Nephron (organoid): Measurements from ENCODE around the gene SH3RF3.

Experiments
- H3K27ac Mint-ChIP-seq, 3 experiments: 2 replicates each; pipeline ENCODE4 v1.8.0; 2020; ENCODE audit warnings: mixed read lengths in 3 of 3, mild to moderate bottlenecking in 2 of 3, moderate library complexity in 1 of 3
- H3K27me3 Mint-ChIP-seq: 2 replicates; pipeline ENCODE4 v1.8.0; 2021; ENCODE audit warnings: low read depth, mild to moderate bottlenecking, moderate library complexity, mixed read lengths
- H3K36me3 Mint-ChIP-seq: 2 replicates; pipeline ENCODE4 v1.8.0; 2020; ENCODE audit warnings: low read depth, mixed read lengths
- H3K4me1 Mint-ChIP-seq: 2 replicates; pipeline ENCODE4 v1.8.0; 2020; ENCODE audit warnings: mixed read lengths
- H3K4me3 Mint-ChIP-seq, 3 experiments: 2 replicates each; pipeline ENCODE4 v1.8.0; 2020; ENCODE audit warnings: mild to moderate bottlenecking in 3 of 3, mixed read lengths in 3 of 3, moderate library complexity in 2 of 3
- H3K9me3 Mint-ChIP-seq: 2 replicates; pipeline ENCODE4 v1.8.0; 2020; ENCODE audit warnings: mixed read lengths
- TF ChIP-seq, protein P1 (sequence below), 3 experiments: fragments of 200-600 bp; sonication (generic); IDR thresholded peaks; one replicate each; pipeline ENCODE4 v1.5.0; 2021; ENCODE audit warnings: antibody characterized with exemption in 3 of 3; ENCODE audit not compliant: unreplicated experiment in 3 of 3

Gene SH3RF3

DNA sequence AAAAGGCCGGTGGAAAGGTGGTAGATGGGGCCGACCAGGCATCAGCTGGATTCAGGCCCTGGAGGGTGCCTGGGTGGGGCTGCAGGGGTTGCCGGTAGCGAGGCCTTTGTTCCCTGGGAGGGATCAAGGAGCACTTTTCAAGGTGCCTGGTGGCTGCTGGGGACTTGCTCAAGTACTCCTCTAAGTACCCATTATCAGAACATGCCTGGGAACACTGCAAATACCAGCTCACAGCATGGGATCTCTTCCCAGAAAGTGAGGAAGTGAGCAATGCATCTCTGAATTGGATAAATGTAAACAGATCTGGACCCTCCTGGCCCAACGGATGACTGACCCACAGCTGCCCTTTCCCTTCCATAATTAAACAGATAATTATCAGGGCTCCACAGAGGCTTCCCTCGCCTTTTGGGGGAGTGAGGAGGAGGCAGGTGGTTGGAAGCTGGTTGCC lies 210.5 kb downstream of the SH3RF3 start:
- H3K4me3 Mint-ChIP-seq: no peak overlapping the region
- TF ChIP-seq, protein P1, sequence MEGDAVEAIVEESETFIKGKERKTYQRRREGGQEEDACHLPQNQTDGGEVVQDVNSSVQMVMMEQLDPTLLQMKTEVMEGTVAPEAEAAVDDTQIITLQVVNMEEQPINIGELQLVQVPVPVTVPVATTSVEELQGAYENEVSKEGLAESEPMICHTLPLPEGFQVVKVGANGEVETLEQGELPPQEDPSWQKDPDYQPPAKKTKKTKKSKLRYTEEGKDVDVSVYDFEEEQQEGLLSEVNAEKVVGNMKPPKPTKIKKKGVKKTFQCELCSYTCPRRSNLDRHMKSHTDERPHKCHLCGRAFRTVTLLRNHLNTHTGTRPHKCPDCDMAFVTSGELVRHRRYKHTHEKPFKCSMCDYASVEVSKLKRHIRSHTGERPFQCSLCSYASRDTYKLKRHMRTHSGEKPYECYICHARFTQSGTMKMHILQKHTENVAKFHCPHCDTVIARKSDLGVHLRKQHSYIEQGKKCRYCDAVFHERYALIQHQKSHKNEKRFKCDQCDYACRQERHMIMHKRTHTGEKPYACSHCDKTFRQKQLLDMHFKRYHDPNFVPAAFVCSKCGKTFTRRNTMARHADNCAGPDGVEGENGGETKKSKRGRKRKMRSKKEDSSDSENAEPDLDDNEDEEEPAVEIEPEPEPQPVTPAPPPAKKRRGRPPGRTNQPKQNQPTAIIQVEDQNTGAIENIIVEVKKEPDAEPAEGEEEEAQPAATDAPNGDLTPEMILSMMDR (IDR thresholded peaks at IDR 0.05; ENCODE audit: unreplicated experiment in 3 of 3): no peak
- peaks cover 52% of the 10 kb centered on the region for H3K4me1 Mint-ChIP-seq
- H3K36me3 Mint-ChIP-seq: no peaks in the 10 kb centered on the region
- no peaks in the 10 kb centered on the region for H3K9me3 Mint-ChIP-seq
- H3K27ac Mint-ChIP-seq: peak overlapping the region in 2 of 3 experiments; percentile 15 to 56
- peaks cover 20% of the 10 kb centered on the region for H3K27me3 Mint-ChIP-seq

DNA sequence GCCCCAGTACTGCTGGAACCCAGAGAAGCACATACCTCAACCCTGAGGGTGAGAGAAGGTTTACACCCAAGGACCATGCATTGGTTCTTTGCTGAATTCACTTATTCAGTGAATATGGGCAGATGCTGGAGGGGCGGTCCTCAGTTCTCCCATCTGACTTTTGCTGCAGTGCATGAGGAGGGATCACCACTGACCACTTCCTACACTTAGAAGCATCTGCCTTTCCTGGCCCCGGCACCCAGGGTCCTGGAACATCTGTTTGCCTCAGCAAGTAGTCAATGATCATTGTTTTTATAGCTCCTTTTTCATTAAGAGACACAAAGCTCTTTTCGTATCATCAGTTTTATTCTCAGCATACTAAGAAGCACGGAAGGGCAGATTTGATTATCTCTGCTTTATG lies 211.4 kb downstream of the SH3RF3 start:
- peaks cover 49% of the 10 kb centered on the region for H3K4me1 Mint-ChIP-seq
- TF ChIP-seq, protein P1 (IDR thresholded peaks at IDR 0.05; ENCODE audit: unreplicated experiment in 3 of 3): no peak
- H3K9me3 Mint-ChIP-seq: no peaks in the 10 kb centered on the region
- peak overlapping the region in 1 of 3 experiments; percentile 56 for H3K27ac Mint-ChIP-seq
- no peaks in the 10 kb centered on the region for H3K36me3 Mint-ChIP-seq
- H3K27me3 Mint-ChIP-seq: peaks cover 21% of the 10 kb centered on the region
- H3K4me3 Mint-ChIP-seq: no peak overlapping the region

DNA sequence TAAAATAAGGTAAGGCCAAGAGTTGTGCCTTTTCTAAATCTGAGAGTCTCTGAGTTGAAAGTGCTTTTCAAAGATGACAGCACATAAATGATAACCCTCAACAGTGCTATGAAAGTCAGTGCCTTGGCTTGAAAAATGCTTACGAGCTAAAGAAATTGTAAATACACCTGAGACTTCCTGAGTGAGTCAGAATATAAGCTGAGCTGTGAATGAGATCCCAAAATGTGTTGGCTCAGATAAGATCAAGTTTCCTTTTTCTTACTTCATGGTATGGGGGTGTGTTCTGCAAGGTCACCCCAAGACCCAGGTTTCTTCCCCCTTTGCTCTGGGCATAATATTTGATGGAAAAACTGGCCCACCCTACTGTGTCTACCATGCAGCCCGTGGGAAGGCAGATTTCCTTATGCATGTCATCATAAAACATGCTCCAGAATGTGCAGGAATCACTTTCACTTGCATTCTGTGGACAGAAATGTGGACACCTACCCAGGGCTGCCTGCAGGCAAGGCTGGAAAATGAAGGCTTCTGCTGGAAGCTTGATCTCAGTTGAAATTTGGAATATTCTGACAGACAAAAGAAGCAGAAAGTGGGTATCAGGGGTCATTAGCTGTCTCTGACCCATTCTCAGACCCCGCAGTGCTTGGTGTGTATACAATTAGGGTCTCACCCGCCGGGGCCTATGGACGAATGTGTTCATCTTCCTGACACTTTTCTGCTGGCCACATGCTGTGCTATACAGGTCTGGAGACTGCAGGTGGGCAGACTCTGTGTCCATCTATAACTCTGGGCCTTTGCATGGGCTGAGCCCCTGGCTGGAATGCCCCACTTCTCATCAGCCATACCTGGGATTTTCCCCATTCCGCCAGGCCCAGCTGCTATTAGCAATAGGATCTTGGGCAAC lies 212.6 kb downstream of the SH3RF3 start:
- Mint-ChIP-seq H3K27ac (peak overlapping the region; percentile 24 to 59 (median 56)), H3K27me3 (peaks cover 19% of the 10 kb centered on the region), H3K4me3 (no peak overlapping the region), H3K9me3 (no peaks in the 10 kb centered on the region), H3K36me3 (no peaks in the 10 kb centered on the region), H3K4me1 (peaks cover 44% of the 10 kb centered on the region)
- TF ChIP-seq, protein P1 (IDR thresholded peaks at IDR 0.05; ENCODE audit: unreplicated experiment in 3 of 3): no peak

DNA sequence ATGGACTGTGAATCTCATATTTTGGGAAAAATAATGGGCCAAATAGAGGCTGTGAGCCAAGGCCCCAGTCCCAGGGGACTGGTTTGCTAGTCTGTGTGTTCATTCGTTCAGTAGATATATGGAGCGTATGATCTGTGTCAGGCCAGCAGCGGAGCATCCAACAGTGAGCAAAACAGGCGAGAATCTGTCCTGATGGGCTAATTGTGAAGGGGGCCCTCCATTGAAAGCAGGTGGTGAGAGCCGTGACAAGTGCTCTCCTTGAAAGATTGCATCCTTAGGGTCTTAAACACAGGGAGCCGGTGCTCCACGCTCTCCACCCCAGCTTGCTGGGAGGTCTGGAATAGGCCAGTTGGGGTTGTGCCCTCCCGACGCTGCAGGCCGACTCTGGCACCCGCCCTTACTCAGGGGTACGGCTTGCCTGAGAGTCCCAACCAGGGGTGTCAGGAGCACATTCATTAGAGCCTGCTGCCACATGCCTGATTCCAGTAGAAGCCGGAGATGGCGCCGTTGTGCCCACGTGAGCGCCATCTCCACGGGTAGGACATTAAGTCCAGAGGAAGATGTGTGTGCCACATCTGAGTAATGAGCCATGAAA lies 213.3 kb downstream of the SH3RF3 start:
- Mint-ChIP-seq H3K9me3 (no peaks in the 10 kb centered on the region), H3K4me1 (peaks cover 36% of the 10 kb centered on the region)

DNA sequence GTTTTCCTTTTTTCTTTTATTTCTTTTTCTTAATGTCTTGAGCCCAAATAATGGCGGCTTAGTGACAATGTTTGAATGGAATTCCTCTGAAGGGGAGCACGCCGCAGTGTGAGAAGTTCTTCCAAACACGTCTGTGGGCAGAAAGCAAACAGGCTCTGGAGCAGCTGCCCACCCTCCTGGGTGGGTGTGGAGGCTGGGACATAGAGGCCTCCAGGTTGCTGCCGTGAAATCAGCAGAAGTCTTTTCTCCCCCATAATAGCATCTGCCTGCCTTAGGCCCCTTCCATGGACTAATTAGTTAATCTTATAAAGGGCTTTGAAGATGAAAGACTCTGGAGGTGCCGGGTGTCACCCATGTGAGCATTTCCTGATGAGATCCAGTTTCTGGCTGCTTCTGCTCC lies 213.9 kb downstream of the SH3RF3 start:
- peaks cover 17% of the 10 kb centered on the region for H3K27me3 Mint-ChIP-seq
- no peaks in the 10 kb centered on the region for H3K36me3 Mint-ChIP-seq
- H3K9me3 Mint-ChIP-seq: no peaks in the 10 kb centered on the region
- no peak overlapping the region for H3K4me3 Mint-ChIP-seq
- H3K4me1 Mint-ChIP-seq: peaks cover 36% of the 10 kb centered on the region
- H3K27ac Mint-ChIP-seq: no peak overlapping the region
- TF ChIP-seq, protein P1 (IDR thresholded peaks at IDR 0.05; ENCODE audit: unreplicated experiment in 3 of 3): no peak

More for the DNA sequence above, 213.3 kb downstream of the SH3RF3 start:
- Mint-ChIP-seq H3K27ac (peak overlapping the region in 2 of 3 experiments; percentile 15 to 56), H3K36me3 (no peaks in the 10 kb centered on the region), H3K4me3 (no peak overlapping the region), H3K27me3 (peaks cover 17% of the 10 kb centered on the region)
- TF ChIP-seq, protein P1 (IDR thresholded peaks at IDR 0.05; ENCODE audit: unreplicated experiment in 3 of 3): no peak
